Activated CD8-positive, alpha-beta memory T cell treated with anti-CD3 and anti-CD28 coated beads for 4 hours (primary cell): Measurements from ENCODE around the gene TMEM229B.

Source experiments
- DNase-seq, 2 donors: peaks; one replicate each; pipeline ENCODE4 v3.0.0-alpha.2; 2020; ENCODE audit warnings: low read depth in 2 of 2

The TMEM229B gene

GRCh38 chr14:67515386-67516079 is 27.0 kb upstream of the TMEM229B start:
- no peak for DNase-seq

DNA sequence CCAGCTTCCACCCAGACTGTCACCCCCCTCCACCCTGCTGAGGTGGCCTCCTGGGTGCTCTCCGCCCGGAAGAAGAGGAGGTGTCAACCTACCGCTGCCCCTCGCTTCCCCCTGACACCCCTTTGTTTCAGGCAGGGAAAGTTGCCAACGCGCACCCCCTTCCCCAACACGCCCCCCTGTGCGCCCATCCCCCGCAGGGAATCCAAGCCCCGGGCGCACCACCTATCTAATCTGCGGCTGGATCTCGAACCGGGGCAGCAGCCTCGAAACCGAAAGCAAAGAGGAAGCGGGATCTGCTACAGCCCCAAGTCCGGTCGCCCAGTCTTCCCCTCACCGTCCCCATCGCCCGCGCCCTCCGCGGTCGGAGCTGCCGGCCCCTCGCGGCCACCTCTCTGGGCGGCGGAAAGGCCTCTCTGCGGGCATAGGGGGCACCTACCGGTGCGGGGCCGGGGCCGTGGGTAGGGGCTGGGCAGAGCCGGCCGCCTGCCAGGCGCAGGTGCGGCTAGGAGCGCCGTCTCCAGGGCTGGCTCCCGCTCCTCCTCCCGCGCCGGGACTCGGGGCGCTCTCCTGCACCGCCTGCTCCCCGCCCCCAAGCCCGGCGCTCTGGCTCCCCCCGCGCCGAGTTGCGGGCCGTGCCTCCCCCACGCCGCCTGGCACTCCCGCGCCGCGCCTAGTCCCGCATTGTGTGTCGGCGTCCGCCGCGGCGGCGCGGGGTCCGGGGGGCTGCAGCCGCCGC is 26.3 kb upstream of the TMEM229B start:
- peak in 1 of 2 donors; percentile 4 for DNase-seq

- DNase-seq = no peak
These were observed 25.7 kb upstream of the TMEM229B start for GRCh38 chr14:67514203-67514607.

GRCh38 chr14:67513631-67514108 is 25.1 kb upstream of the TMEM229B start:
- DNase-seq = no peak

DNA sequence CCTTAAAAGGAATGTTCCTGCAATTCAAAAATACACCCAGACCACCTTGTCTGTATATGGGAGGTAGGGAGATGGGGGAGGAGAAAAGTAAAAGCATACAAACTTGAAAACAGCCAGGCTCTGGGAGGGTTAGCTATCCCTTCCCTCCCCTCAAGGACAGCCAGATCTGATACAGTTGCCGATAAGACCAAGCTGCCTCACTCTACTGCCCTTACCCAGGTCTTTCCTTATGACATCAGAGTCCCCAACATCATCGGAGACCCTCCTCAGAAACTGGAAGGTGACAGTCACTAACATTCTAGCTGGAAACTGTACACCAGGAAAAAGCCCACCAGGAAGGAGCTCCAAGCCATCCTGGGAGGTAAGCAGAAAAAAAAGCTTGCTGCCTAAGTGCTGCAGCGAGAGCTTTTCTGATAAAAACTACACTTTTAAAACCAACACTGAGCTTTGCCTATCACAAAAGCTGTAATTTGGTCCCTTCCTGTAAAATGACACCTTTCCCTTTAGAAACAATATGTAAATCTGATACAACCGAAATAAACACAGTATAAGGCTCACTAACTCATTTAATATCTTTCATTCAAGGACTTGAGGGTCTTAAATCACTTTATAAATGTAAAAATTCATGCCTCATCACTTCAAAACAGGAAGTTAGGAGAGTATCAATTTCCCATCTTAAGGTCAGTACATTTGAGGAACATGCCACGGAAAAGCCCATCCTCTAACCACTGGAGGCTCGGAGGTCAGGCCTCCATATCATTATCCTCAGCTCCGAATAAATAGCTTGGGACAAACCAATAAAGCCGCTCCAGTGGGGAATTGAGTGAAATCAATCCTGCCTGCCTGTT is 24.2 kb upstream of the TMEM229B start:
- DNase-seq = no peak

DNA sequence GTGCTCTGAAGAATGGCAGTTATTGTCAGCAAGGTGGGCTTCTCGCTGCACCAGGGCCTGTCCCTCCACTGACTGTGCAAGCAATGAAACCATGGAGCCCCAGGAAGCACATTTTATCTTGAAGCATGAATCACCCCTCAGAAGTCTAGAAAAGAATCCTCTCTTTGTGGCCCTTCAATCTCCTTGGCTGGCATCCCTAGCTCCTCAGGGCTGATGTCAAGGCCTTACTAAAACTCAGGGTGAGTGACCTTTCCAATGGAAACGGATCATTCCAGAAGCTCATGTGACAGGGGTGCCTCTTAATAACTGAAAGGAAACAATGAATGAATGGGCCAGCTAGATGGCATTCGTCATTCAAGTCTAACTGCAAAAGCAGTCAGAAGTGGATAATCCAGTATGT is 22.3 kb upstream of the TMEM229B start:
- no peak for DNase-seq

DNA sequence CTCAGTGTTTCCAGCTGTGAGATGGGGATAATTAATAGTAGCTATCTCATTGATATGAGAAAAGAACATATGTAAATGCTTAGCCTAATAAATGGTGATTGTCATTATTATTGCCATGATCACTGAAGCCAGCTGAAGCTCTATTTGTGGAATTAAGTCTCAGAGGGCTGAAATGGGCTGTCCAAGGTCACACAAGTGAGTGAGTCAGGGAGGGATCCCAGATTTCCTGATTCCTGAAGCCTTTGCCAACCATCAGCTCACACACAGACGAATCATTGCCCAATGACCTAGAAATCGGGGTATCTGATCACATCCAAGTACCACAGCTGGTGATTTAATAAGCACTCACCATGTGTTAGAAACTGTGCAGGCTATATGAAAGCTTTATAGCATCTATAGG is 21.6 kb upstream of the TMEM229B start:
- DNase-seq = no peak

DNA sequence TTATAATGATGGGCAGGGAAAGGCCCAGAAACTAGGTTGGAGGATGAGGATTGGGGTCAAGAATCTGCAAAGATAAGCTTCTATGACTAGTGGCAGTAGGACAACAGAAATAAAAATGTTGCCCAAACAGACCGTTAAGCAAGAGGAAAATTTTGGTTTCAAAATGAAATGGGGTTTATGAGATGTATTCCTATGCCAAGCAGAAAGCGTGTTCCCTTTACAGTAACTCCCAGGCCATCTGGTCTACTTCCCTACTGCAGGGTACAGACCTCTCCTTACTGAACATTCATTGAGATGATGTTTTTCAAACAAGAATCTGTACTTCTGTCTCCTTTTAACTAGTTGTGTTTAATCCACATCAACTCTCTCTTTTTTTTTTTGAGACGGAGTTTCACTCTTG is 20.4 kb upstream of the TMEM229B start:
- DNase-seq = no peak

GRCh38 chr14:67505254-67505653 is 16.7 kb upstream of the TMEM229B start:
- no peak for DNase-seq

- DNase-seq = no peak
These were observed 14.8 kb upstream of the TMEM229B start for GRCh38 chr14:67503331-67503730.

DNA sequence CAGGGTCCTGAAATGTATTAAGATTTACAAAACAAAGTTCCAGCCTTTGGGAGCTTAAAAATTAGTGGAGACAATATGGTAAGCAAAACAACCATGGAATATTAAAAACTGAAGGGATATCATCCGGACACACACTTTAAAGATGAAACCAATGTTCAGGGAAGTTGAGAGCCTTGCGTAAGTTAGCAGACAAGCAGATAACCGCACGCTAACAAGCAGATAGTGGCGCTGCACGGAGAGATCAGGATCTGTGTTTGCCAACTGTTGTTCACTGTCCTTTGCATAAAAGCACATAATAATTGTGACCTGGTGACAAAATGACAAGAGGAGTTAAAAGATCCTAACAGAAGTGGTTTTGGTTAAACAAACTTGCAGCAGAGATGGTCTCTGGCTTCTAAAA is 14.3 kb upstream of the TMEM229B start:
- DNase-seq = no peak

GRCh38 chr14:67501670-67502069 is 13.1 kb upstream of the TMEM229B start:
- DNase-seq = no peak

GRCh38 chr14:67500981-67501380 is 12.5 kb upstream of the TMEM229B start:
- DNase-seq = no peak

DNA sequence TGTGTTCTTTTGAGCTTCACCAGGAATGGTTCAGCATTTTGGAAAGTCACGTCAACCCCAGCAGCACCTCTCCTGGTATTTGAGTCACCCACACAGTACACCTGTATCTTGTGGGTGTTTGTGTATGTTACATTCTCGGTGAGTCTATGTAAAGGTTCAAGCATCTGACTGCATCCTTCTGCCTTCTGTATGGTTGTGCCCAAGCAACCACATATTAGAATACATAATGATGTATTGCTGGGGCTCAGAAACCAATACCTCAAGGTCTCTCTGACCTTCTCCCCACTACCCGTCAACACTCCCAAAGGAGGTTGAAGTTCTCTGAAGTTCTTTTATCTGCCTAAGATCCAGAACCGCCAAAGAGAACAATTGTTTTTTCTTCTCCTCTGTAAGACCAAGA is 9.2 kb upstream of the TMEM229B start:
- no peak for DNase-seq

GRCh38 chr14:67497216-67497615 is 8.7 kb upstream of the TMEM229B start:
- no peak for DNase-seq

GRCh38 chr14:67495827-67496226 is 7.3 kb upstream of the TMEM229B start:
- DNase-seq = no peak

- no peak for DNase-seq
These were observed 4.7 kb upstream of the TMEM229B start for GRCh38 chr14:67493092-67493717.

GRCh38 chr14:67492538-67492937 is 4.0 kb upstream of the TMEM229B start:
- DNase-seq = no peak

DNA sequence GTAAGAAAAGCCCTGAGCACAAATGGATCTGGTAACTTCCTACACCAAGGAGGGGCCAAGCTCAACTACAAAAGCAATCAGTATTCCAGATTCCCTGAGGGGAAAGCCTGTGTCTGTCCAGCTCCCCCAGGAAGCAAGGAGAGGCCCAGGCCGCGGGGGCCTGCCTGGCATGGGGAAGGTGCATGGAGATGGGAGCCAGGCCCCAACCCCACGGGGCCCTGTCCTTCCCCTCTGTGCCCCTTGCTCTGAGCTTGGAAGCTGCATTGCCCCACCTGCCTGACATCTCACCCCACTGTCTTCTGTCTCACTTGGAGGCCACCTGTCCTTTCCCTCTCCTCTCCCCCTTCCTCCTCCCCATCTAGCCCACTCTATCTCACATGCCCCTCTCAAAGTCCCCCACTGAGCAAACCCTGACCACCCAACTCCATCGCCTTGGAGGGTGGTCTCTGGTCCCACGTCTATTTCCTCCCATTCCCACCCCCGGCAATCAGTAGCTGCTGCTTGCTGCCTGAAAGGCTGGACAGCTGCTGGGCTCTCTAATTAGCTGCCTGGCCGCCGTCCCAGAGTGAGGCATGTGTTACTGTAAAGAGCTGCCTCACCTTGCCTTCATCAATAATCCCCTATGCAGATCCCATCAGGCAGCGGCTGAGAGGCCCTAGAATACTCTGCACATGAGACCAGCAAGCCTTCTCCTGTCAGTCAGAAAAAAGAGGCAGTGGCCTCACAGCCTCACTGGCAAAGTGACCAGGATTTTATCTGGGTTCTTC is 3.4 kb upstream of the TMEM229B start:
- DNase-seq = no peak

DNA sequence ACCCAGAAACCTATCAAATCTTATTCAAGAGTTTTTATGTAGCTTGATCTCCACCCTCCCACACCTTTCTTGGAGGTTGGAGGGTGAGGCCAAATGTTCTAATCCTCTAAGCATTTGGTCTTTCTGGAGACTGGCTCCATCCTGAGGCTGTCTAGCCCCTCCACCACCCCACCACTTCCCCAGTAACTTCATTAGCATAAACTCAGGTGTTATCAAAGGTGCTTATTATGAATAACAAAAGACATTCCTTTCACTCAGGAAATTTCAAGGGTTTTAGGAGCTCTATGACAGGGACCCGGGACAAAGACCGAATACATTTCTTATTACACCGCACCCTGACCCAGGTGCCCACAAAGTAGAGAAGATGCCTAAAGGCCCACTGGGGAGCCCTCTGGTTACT is 2.8 kb upstream of the TMEM229B start:
- no peak for DNase-seq

- DNase-seq = no peak
These were observed 1.7 kb upstream of the TMEM229B start for GRCh38 chr14:67490196-67490595.
